NT2/D1 (cell line): ENCODE measurements around the gene HOXB2.

Experiments
- SUZ12 ChIP-seq: IDR thresholded peaks from 2 replicates; pipeline ENCODE4 v1.6.1; 2011; ENCODE audit not compliant: insufficient read length, insufficient read depth; ENCODE audit errors: extremely low read depth
- ZNF274 ChIP-seq: IDR thresholded peaks from 2 replicates; pipeline ENCODE4 v1.6.1; 2011; ENCODE audit warnings: mild to moderate bottlenecking, low read depth, low read length

GRCh38 chr17:48523010-48523409 is 21.9 kb downstream of the HOXB2 start:
- TF ChIP-seq ZNF274 (no peak), SUZ12 (no peak)
